HG03571 (cell line): Measurements from ENCODE around the gene ANO9.
A peak's percentile ranks its signal among the peaks of the same experiment; 100 is the strongest.

Source experiments
- ATAC-seq: cut with Tn5 transposase; IDR thresholded peaks from one replicate; pipeline ENCODE4 v1.9.1; 2021; ENCODE audit not compliant: unreplicated experiment

ANO9 gene

GRCh38 chr11:452916-453527 is 11.2 kb upstream of the ANO9 start:
- ATAC-seq: no peak

- no peak for ATAC-seq
These were observed 10.5 kb upstream of the ANO9 start for GRCh38 chr11:452203-452744.

- ATAC-seq: no peak
These were observed 9.9 kb upstream of the ANO9 start for GRCh38 chr11:451738-452137.

GRCh38 chr11:450809-451451 is 9.1 kb upstream of the ANO9 start:
- ATAC-seq: no peak

- ATAC-seq: peak; percentile 61
These were observed 8.3 kb upstream of the ANO9 start, which contains the start of gene PTDSS2 for GRCh38 chr11:449889-450808. Gene PTDSS2 (plus strand): TSS chr11:450279. CDS start chr11:450456, 177 bp downstream.

- ATAC-seq: peak; percentile 48
These were observed 6.3 kb upstream of the ANO9 start for GRCh38 chr11:447923-448731.

- ATAC-seq: no peak
These were observed 5.1 kb upstream of the ANO9 start for GRCh38 chr11:446891-447290.

GRCh38 chr11:445765-446588 is 4.2 kb upstream of the ANO9 start:
- no peak for ATAC-seq

- no peak for ATAC-seq
These were observed 2.8 kb upstream of the ANO9 start for GRCh38 chr11:444396-445144.

GRCh38 chr11:443542-444199 is 1.9 kb upstream of the ANO9 start:
- ATAC-seq: no peak

- ATAC-seq: no peak
These were observed 835 bp upstream of the ANO9 start for GRCh38 chr11:442611-443081.

GRCh38 chr11:441043-441417 is 781 bp downstream of the ANO9 start:
- no peak for ATAC-seq

- ATAC-seq: no peak
These were observed 1.5 kb downstream of the ANO9 start for GRCh38 chr11:440065-441042.

- no peak for ATAC-seq
These were observed 2.3 kb downstream of the ANO9 start for GRCh38 chr11:439315-440064.

- no peak for ATAC-seq
These were observed 3.5 kb downstream of the ANO9 start for GRCh38 chr11:438101-438844.
